A204.1 (cell line): ENCODE data around the gene ZSWIM4.

Experiments used
- FAIRE-seq: peaks from 2 replicates; lab custom pipeline; 2012; peaks lifted over from hg19 to GRCh38; lab: Jason Lieb, UNC

The ZSWIM4 gene

DNA sequence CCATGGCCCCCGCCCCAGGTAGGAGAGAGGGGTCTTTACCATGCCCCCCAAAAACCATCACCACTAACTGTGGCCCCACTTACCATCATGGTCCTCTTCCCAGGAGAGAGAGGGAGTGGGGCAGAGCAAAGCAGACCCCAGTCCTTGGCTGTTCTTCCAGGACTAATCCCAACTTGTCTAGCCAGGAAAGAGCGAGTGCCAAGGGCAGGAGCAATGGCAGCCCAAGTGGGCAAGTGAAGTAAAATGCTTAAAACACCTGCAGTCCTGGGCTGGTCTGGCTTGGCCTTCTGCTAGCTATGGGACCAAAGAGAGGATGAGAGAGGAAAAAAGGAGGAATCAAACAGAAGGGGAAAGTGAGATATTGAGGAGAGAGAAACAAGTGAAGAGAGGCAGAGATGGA is 17.9 kb downstream of the ZSWIM4 start:
- no peak for FAIRE-seq

DNA sequence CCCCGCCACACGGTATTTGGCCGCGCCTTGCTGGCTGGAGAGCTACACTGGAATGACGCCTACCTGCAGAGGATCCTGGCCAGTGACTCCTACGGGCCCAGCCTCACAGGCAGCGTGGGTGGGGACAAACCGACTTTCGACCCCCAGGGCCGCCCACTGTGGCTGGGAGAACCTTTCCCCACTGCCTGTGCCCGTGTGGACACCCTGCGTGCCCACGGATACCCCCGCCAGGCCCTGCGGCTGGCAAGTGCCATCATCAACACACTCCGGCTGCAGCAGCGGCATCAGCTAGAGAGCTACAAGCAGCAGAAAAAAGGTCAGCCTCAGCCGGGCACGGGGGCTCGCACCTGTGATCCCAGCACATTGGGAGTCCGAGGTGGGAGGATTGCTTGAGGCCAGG is 19.3 kb downstream of the ZSWIM4 start:
- FAIRE-seq: no peak

DNA sequence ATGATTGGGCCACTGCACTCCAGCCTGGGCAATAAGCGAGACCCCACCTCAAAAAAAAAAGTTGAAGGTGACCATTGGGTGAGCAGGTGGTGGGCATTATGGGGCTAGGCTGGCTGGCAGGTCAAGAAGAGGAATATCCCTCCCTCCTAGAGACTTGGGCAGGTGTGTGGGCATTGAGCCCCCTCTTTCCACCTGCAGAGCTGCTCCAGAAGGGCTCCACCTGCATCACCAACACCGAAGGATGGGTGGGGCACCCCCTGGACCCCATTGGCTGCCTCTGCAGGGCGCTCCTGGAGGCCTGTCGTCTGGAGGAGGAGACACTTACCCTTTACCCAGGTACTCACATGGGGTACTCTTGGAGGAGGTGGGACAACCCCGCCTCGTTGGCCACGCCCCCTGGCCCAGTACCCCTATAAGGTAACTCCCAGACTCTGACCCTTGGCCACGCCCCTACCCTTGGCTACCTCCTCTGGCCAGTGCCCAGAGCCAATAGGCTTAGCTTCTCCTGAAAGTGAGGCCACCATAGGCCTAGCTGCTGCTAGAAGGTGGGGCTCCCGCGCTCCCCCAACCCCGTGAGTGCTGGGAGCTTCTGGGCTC is 21.9 kb downstream of the ZSWIM4 start:
- FAIRE-seq: no peak

DNA sequence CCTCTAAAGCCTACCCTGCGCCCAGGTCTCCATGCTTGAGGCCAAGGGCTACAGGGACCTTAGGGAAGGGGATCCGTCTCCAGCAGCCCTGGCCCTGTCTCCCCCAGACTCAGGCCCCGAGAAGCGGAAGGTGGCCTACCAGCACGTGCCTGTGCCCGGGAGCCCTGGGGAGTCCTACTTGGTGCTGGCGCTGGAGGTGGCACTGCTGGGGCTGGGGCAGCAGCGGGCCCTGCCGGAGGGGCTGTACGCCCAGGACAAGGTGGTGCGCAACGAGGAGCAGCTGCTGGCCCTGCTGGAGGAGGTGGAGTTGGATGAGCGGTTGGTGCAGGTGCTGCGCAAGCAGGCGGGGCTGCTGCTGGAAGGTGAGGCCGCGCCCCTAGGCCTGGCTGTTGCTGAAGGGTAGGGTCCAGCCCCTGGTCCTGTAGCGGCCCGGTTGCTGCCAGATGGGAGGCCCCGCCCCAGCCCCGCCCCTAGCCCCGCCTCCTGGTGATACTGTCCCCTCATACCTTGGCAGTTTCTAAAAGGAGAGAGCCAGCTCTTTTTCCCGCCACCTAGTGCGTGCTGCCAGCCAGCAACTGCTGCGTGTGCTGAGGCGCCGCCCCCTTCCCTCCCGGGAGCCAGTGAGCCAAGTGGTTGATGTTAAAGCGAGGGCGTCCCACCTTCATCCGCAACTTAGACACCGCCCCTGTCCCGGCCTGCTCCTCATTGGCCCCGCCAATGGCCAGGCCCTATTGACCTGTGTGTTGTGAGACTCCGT is 22.6 kb downstream of the ZSWIM4 start:
- no peak for FAIRE-seq

DNA sequence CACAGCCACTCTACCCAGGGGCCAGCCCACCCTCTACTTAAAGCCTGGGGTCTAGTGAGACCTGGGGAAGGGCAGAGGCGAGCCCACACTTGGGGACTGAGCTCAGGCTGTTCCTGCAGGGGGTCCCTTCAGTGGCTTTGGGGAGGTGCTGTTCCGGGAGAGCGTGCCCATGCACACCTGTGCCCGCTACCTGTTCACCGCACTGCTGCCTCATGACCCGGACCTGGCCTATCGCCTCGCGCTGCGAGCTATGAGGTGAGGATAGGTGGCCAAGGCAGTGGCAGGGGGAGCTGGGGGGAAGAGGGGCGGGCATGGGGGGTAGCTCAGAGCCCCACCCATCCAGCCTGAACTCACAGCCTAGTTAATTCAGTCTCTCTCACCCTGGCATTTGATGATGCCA is 24.0 kb downstream of the ZSWIM4 start:
- no peak for FAIRE-seq

DNA sequence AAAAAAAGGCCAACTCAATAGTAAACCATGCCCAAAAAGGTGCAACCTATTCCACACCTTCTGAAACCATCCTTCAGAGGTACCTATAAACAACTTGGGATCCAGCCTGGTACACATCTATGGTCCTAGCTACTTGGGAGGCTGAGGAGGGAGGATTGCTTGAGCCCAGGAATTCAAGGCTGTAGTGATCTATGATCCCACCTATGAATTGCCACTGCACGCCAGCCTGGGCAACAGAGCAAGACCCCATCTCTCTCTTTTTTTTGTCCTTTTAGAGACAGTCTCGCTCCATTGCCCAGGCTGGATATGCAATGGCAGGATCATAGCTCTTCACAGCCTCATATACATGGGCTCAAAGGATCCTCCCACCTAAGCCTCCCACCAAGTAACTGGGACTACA is 26.0 kb downstream of the ZSWIM4 start:
- no peak for FAIRE-seq

DNA sequence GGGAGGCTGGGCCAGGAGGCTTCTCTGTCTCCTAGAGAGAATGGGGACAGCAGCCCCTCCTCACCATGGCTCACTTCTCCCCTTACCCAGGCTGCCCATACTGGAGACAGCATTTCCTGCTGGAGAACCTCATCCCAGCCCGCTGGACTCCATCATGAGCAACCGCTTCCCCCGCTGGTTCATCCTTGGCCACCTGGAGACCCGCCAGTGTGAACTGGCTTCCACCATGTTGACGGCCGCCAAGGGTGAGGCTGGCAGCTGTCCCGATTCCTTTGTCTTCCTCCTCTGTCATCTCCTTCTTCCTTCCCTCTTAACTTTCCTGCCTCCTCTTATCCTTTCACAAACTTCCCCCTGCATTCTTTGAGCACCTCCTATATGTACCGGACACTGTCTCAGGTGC is 28.0 kb downstream of the ZSWIM4 start:
- no peak for FAIRE-seq

DNA sequence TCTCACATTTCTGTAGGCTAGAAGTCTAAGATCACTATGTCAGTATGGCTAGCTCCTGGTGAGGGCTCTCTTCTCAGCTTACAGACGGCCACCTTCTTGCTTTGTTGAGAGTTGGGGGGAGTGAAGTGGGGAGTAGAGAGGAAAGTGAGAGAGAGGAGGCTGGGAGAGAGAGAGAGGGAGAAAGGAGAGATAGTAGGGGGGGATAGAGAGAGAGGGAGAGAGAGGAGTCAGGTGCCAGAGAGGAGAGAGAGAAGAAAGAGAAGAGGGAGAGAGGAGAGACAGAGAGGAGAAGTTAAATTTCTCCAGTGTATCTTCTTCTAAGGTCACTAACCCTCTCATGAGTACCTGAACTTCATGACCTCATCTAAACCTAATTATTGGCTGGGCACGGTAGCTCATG is 28.7 kb downstream of the ZSWIM4 start:
- no peak for FAIRE-seq

DNA sequence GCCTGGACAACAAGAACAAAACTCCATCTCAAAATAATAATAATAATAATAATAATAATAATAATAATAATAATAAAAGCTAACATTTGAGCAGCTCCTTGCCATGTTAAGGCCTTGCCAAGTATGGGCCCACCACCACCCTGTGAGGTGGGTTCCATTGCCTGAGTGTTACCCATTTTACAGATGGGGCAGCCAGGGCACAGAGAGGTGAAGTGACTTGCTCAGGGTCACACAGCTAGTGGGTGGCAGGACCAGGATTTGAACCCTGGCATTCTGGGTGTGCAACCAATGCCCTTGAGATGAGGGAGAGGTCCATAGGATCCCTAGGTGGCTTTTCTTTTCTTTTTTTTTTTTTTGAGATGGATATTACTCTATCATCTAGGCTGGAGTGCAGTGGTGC is 29.5 kb downstream of the ZSWIM4 start:
- FAIRE-seq: no peak

DNA sequence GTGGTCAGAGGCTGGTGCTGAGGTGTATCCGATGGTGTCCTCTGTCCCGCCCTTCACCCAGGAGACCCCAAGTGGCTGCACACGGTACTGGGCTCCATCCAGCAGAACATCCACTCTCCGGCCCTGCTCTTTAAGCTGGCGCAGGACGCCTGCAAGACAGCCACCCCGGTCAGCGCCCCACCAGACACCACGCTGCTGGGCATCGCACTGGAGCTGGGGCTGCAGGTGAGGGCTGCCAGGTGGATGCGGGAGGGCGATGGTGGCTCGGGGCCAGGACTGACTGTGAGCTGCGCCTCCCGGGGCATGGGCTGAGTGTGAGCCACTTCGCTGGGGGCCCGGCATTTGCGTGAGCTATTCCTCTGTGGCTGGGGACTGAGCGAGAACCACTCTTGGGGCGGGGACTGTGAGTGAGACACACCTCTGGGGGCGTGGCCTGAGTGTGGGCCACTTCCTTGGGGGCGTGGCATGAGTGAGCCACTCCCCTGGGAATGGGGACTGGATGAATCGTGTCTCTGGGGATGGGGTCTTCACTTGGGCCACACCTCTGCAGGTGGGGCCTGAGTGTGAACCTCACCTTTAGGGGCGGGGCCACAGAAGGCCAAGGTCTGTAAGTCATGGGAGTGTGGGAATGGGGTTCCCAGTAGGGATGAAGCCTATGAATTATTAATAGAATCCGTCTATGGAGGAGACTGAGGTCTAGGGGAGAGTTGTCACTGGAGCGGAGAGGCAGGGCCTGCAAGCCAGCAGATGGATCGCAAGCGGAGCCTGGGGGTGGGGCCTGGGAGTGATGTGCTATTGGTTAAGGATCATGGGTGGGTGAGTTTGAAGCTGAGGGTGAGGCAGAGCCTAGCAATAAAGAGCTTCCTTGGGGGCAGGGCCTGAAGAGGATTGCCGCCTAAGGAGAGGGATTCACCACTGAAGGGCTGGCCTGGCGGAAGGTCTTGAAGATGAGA is 30.5 kb downstream of the ZSWIM4 start:
- no peak for FAIRE-seq

DNA sequence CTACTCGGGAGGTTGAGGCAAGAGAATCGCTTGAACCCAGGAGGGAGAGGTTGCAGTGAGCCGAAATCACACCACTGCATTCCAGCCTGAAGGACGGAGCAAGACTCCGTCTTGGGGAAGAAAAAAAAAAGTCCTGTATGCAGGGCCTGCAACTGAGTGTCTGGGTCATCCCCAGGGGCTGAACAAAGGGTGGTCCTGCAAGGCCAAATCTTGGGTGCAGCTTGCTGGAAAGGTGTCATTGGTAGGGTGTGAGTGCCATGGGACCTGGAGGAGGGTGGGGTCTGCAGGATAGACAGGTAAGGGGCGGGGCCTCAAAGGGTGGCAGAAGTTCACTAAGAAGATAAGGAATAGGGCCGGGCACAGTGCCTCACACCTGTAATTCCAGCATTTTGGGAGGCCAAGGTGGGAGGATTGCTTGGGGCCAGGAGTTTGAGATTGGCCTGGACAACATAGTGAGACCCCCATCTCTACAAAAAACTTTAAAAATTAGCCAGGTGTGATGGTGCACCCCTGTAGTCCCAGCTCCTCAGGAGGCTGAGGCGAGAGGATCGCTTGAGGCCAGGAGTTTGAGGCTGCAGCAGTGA is 31.5 kb downstream of the ZSWIM4 start:
- no peak for FAIRE-seq

DNA sequence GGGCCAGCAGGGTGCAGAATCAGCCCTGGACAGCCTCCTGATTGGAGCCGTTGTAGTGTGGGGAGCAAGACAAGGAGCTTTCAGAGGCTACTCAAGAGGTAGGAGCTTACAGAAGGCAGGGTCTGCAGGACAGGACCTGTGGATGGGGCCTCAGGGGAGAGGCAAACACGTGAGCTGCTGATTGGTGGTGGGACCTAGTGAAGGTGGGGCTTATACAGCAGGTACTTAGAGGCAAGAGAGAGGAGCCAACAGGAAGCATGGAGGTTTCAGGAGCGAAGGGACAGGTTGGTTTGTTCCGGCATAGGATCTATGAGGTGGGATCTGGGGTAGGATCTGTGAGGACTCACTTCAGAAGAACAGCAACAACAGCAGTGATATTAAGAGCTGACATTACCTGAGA is 32.4 kb downstream of the ZSWIM4 start:
- FAIRE-seq: no peak

DNA sequence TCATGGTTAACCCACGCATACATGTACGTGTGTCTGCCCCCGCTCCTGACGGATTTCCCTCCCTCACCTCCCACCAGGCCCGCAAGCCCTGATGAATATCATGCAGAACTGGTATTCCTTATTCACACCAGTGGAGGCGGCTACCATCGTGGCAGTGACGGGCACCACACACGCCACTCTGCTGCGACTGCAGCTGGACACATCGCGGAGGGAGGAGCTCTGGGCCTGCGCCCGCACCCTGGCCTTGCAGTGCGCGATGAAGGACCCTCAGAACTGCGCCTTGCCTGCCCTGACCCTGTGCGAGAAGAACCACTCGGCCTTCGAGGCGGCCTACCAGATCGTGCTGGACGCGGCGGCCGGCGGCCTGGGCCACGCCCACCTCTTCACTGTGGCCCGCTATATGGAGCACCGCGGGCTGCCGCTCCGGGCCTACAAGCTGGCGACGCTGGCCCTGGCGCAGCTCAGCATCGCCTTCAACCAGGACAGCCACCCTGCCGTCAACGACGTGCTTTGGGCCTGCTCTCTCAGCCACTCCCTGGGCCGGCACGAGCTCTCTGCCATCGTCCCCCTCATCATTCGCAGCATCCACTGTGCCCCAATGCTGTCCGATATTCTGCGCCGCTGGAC is 35.0 kb downstream of the ZSWIM4 start:
- no peak for FAIRE-seq

DNA sequence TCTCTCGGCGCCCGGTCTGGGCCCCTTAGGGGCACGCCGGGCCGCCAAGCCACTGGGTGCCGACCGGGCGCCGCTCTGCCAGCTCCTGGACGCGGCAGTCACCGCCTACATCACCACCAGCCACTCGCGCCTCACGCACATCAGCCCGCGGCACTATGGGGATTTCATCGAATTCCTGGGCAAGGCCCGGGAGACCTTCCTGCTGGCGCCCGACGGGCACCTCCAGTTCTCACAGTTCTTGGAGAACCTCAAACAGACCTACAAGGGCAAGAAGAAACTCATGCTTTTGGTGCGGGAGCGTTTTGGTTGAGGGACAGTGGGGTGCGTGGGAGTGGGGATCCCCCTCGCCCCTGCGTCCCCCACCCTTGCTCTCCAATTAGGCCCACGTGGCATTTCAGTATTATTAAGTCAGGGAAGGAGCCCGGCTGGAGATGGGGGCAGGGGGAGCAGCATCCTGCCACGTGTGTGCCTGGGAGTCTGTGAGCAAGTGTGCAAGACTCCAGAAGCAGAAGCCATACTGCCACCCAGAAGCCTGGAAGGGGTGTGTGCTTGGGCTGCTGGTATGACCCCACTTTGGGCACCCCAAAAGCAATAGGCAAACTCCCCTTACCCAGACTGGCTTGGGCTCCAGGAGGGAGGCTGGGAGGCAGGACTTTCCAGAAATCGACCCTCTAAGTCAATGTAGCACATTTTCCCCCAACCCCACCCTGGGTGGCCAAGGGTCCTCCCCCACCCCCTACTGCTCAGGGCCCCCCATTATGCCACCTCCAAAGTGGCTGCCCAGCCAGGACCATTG is 35.7 kb downstream of the ZSWIM4 start:
- FAIRE-seq: no peak

DNA sequence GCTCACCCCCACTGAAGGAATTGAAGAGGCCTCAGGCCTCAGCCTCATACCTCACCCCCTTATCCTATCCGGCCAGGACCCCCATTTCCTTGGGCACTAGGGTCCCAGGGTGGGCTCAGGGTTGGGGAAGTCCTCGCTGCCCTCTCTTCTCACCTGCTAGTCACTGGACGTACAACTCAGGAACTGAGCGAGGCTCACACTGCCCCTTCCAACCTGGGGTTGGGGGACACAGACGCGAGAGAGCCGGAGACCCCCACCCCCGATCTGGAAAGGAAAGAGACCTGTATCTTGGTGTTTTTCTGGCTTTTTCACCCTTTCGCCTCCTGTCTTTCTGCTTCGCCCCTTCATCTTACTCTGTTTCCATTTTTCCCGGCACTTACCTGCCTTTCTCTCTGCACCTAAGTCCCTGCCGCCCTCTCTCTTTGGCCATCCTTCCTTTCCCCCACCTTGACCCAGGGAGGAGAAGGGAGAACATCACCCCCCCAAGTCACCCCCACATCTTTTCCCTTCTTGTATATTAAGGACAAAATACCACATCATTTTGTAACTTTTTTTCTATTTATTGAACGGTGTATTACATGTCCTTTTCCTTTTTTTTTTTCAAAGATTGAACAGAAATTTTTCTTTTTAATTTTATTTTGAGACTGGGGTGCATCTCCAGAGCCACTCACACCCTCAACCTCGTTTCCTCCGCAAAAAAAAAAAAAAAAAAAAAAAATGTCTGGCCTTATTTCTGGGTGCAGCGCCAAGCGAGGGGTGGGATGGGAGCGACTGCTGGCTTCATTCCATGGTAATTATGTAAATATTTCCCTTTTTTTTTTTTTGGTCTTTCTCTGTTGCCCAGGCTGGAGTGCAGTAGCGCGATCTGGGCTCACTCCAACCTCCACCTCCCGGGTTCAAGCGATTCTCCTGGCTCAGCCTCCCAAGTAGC is 36.6 kb downstream of the ZSWIM4 start:
- FAIRE-seq: no peak

DNA sequence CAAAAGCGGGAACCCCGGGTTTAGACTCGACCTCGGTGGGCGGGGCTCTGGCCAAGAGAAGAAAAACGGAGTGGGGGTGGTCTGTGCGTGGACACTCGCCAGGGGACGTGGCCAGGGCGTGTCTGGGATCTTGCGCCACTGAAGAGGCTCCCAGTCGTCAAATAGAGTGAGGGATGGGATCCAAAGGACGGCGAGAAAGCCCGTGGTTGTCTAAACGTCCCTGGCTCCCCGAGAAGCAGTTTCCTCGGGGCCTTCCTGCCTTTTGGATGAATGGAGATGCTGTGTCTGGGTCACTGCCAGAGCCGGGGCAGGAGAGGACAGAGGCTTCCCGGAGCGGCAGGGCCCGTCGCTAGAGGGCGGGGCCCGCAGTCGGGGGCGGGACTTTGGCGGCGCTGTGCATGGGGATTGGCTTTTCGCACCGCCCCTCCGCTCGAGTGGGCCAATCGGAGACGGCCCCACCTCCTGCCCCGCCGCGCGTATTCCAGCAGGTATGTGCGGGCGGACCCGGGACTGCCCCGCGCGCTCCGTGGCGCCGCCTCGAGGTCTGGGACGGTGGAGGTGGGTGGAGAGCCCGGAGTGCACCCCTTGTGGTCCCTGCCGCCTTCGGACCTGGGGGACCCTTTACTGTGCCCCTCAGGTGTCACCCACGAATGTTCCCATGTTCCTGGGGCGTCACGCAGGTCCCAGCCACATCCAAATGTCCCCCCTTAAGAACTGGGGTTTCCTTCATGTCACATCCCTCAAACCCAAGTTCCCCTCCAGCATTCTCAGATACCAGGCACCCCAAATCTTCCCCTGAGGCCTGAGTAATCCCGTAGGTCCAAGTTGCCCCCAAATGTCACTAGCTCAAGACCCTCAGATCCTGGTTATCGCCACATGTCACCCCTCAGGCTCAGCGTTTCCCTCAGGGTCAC is 38.3 kb downstream of the ZSWIM4 start:
- no peak for FAIRE-seq

DNA sequence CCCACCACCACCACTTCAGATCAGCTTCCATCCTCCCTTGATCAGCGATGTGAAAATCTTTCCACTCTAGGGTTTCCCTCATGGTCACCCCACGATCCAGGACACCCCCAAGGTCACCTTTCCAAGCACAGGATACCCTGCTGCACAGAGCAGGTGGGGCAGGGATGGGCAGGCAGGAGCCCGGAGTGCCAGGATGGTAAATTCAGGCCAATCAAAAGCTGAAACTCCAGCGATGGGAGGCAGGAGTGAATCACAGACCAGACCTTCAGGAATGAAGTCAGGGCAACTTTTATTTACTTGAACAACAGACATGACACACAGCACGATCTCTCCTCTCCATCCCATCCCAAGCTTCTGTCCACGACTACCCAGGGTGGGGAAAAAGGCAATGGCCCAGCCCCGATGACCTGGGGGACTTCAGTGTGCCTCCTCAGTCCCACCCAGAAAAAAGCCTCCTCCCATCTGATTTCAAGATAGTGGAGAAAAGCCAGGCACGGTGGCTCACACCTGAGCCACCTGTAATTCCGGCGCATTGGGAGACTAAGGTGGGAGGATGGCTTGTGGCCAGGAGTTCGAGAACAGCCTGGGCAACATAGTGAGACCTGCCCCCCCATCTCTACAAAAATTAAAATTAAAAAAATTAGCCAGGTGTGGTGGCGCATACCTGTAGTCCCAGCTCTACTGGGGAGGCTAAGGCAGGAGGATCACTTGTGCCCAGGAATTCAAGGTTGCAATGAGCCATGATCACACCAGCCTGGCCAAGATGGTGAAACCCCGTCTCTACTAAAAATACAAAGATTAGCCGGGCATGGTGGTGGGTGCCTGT is 39.2 kb downstream of the ZSWIM4 start:
- FAIRE-seq: no peak
